ENCODE data around the gene BMP2.

- TF ChIP-seq POLR2A (IDR thresholded peaks at IDR 0.05; ENCODE audit: low read length), result no peak
- TF ChIP-seq GATA1 (IDR thresholded peaks at IDR 0.05; ENCODE audit: low read depth, low read length), result no peak
These were observed 34.7 kb downstream of the BMP2 start for GRCh38 chr20:6802227-6802626.

All from erythroblast (primary cell).